Hepatocyte (in vitro differentiated cells): ENCODE data around the gene RASAL3. TPM values are rescaled to one million over a fixed set of nuclear protein-coding genes. Genes with fewer than 3 reads are reported as not detected.
A peak's percentile ranks its signal among the peaks of the same experiment; 100 is the strongest.

Source experiments
- DNase-seq: peaks from one replicate; pipeline ENCODE4 v3.0.0-alpha.2; 2016; ENCODE audit warnings: low spot score
- H2AFZ ChIP-seq: fragments of 200-600 bp; sonication (generic); 2 replicates; pipeline ENCODE4 v1.6.0; 2016; ENCODE audit warnings: antibody characterized with exemption, mild to moderate bottlenecking
- H3K27ac ChIP-seq: fragments of 200-600 bp; sonication (generic); 2 replicates; pipeline ENCODE4 v1.5.1; 2016; ENCODE audit warnings: mild to moderate bottlenecking
- H3K27me3 ChIP-seq: fragments of 200-600 bp; sonication (generic); 2 replicates; pipeline ENCODE4 v1.6.1; 2016
- H3K36me3 ChIP-seq: fragments of 200-600 bp; sonication (generic); replicated peaks from 2 replicates; pipeline ENCODE4 v1.5.1; 2016; ENCODE audit warnings: low read depth; ENCODE audit not compliant: insufficient read depth
- H3K4me1 ChIP-seq: fragments of 200-600 bp; sonication (generic); 2 replicates; pipeline ENCODE4 v1.5.1; 2016; ENCODE audit warnings: mild to moderate bottlenecking, moderate library complexity; ENCODE audit not compliant: insufficient read depth
- H3K4me2 ChIP-seq: fragments of 200-600 bp; sonication (generic); 2 replicates; pipeline ENCODE4 v1.6.0; 2016
- H3K4me3 ChIP-seq: fragments of 200-600 bp; sonication (generic); 2 replicates; pipeline ENCODE4 v1.5.1; 2016; ENCODE audit warnings: mild to moderate bottlenecking
- H3K79me2 ChIP-seq: fragments of 200-600 bp; sonication (generic); 2 replicates; pipeline ENCODE4 v1.6.0; 2017; ENCODE audit warnings: mild to moderate bottlenecking
- H3K9me2 ChIP-seq: fragments of 200-600 bp; sonication (generic); replicated peaks from 2 replicates; pipeline ENCODE4 v1.6.0; 2017; ENCODE audit warnings: mild to moderate bottlenecking; ENCODE audit not compliant: insufficient read depth
- H3K9me3 ChIP-seq: fragments of 200-600 bp; sonication (generic); 2 replicates; pipeline ENCODE4 v1.5.1; 2016; ENCODE audit warnings: low read depth, mild to moderate bottlenecking
- H4K20me1 ChIP-seq: fragments of 200-600 bp; sonication (generic); 2 replicates; pipeline ENCODE4 v1.6.0; 2016; ENCODE audit warnings: mild to moderate bottlenecking; ENCODE audit not compliant: insufficient read depth, poor library complexity, severe bottlenecking
- CTCF ChIP-seq: fragments of 200-600 bp; sonication (generic); IDR thresholded peaks from 2 replicates; pipeline ENCODE4 v1.5.1; 2016; ENCODE audit warnings: antibody characterized with exemption, mild to moderate bottlenecking; ENCODE audit not compliant: poor library complexity
- EZH2 ChIP-seq: fragments of 200-600 bp; sonication (generic); IDR thresholded peaks from 2 replicates; pipeline ENCODE4 v1.6.1; 2016; ENCODE audit warnings: antibody characterized with exemption, mild to moderate bottlenecking, borderline replicate concordance
- EZH2phosphoT487 ChIP-seq: fragments of 200-600 bp; sonication (generic); IDR thresholded peaks from one replicate; pipeline ENCODE4 v1.6.1; 2018; ENCODE audit warnings: antibody characterized with exemption, mild to moderate bottlenecking, low read depth, moderate library complexity; ENCODE audit not compliant: unreplicated experiment, severe bottlenecking
- WGBS: methylation state at CpG from one replicate; pipeline ENCODE4 v1.1.6; 2016; ENCODE audit warnings: low lambda C conversion rate; ENCODE audit errors: missing lambda C conversion rate; 5-methylcytosine and 5-hydroxymethylcytosine counted together
- polyA plus RNA-seq: library from polyadenylated mRNA; unstranded; fragments of >200 nt; fragmentation: Nextera tagmentation; extraction: Ambion mirVana; gene quantifications from 2 replicates; pipeline ENCODE4 v1.2.1, GENCODE V29; 2016
- total RNA-seq: library from RNA; depleted of rRNA; stranded (reverse); fragments of >200 nt; gene quantifications from 2 replicates; pipeline ENCODE4 v1.2.3, GENCODE V29; 2014

RASAL3 gene
- total and polyA plus RNA-seq, 2 experiments from 2014 or later = 0.07 to 0.23 TPM

DNA sequence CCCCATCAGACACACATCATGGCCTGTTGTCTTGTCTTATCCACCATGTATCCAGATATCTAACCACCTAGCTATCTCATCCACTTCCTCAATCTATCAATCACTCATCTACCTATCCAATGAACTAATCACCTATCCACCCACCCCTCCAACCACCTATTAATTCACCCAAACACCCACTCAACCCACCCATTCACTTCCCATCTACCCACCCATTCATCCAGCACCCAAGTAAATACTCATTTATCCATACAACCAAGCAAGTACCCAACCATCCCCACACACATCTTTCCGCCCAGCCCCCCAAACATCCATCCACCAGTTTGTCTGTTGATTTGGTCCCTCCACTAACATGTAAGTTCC, 13.8 kb downstream of the RASAL3 start:
- 90% methylated on average over 1 of the region's 1 CpG for WGBS
- peaks cover 23% of the 10 kb centered on the region for H3K27me3 ChIP-seq
- H3K27ac ChIP-seq = no peak overlapping the region
- TF ChIP-seq CTCF (no peak), EZH2 (no peak), EZH2phosphoT487 (no peak)
- H3K9me2 ChIP-seq = no peaks in the 10 kb centered on the region
- no peak overlapping the region for H3K4me2 ChIP-seq
- DNase-seq = no peak
- no peaks in the 10 kb centered on the region for H4K20me1 ChIP-seq
- H3K9me3 ChIP-seq = no peaks in the 10 kb centered on the region
- H3K4me3 ChIP-seq = no peak overlapping the region
- no peak overlapping the region for H2AFZ ChIP-seq
- peaks cover 6% of the 10 kb centered on the region for H3K4me1 ChIP-seq
- H3K79me2 ChIP-seq = no peaks in the 10 kb centered on the region
- H3K36me3 ChIP-seq = no peaks in the 10 kb centered on the region

DNA sequence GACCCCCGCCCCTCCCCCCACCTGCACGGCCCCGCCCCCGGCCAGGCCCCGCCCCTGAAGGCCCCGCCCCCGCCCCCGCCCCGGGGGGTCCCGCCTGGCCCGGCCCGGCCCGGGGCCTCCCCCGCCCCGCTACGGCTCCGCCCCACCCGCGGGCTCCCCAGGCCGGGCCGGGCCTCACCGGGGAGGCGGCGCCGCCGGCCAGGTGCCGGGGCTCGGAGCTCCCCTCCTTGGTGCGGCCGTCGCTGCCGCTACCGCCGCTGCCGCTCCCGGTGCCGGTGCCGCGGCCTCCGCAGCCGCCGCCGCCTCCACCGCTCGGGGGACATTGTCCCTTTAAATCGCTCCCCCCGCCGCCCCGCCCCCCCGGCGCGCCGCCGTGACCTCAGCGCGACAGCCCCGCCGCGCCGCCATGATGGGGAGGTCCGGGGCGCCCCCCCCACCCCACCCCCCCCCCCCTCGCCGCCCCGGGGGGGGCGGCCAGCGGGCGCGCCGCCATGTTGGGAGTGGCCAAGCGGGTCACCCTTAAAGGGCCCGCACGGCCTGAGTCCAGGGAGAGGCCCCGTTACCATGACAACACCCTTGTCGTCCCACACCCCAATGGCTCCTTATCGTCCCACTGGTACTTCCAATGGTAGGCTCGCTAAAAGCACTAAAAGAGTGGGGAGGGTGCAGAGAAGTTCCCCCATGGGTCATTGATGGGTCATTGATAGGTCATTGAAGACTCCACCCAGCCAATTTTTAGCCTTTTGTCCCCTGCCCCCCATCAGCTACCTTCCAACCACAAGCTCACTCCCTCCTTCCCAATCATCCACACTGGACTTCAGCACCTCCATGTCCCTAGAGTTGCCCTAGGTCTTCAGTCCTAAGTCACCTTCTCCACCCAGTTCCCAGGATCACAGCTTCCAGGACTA, 14.5 kb downstream of the RASAL3 start, which contains the start of gene WIZ:
WIZ (minus strand) TSS at position 337 of the 908 bp plus-strand sequence. CDS start 1,649 bp downstream, outside the sequence.
- H3K9me2 ChIP-seq = no peaks in the 10 kb centered on the region
- H3K9me3 ChIP-seq = no peaks in the 10 kb centered on the region
- H3K79me2 ChIP-seq = no peaks in the 10 kb centered on the region
- H3K4me3 ChIP-seq = peak within 1 kb of the TSS; percentile 75
- H3K36me3 ChIP-seq = no peaks in the 10 kb centered on the region
- H3K27ac ChIP-seq = peak within 1 kb of the TSS; percentile 12
- peaks cover 6% of the 10 kb centered on the region for H3K4me1 ChIP-seq
- peaks cover 17% of the 10 kb centered on the region for H3K27me3 ChIP-seq
- H4K20me1 ChIP-seq = no peaks in the 10 kb centered on the region
- H3K4me2 ChIP-seq = peak within 1 kb of the TSS; percentile 100
- 3% methylated on average over 5 of the region's 77 CpGs for WGBS
- DNase-seq = peak; percentile 91
- peak within 1 kb of the TSS; percentile 83 for H2AFZ ChIP-seq
- TF ChIP-seq EZH2phosphoT487 (no peak), CTCF (no peak), EZH2 (no peak)

GRCh38 chr19:15448778-15449619, 15.3 kb downstream of the RASAL3 start:
- H3K36me3 ChIP-seq = no peaks in the 10 kb centered on the region
- peak overlapping the region; percentile 100 for H3K4me2 ChIP-seq
- no peaks in the 10 kb centered on the region for H3K9me2 ChIP-seq
- no peaks in the 10 kb centered on the region for H3K9me3 ChIP-seq
- peaks cover 6% of the 10 kb centered on the region for H3K4me1 ChIP-seq
- DNase-seq = peak; percentile 37
- H3K79me2 ChIP-seq = no peaks in the 10 kb centered on the region
- peak overlapping the region; percentile 83 for H2AFZ ChIP-seq
- no peak for TF ChIP-seq CTCF
- TF ChIP-seq EZH2 = no peak
- TF ChIP-seq EZH2phosphoT487 = no peak
- peaks cover 12% of the 10 kb centered on the region for H3K27me3 ChIP-seq
- WGBS = 11% methylated on average over 19 of the region's 43 CpGs
- no peak overlapping the region for H3K27ac ChIP-seq
- H3K4me3 ChIP-seq = peak overlapping the region; percentile 75
- H4K20me1 ChIP-seq = no peaks in the 10 kb centered on the region
